HG03135 (cell line): Measurements from ENCODE around the gene TPCN2.

Experiments used
- ATAC-seq: cut with Tn5 transposase; IDR thresholded peaks from one replicate; pipeline ENCODE4 v1.9.1; 2021; ENCODE audit warnings: mild to moderate bottlenecking, moderate library complexity; ENCODE audit not compliant: unreplicated experiment

Gene TPCN2

GRCh38 chr11:69108030-69108429 lies 59.3 kb downstream of the TPCN2 start:
- no peak for ATAC-seq

DNA sequence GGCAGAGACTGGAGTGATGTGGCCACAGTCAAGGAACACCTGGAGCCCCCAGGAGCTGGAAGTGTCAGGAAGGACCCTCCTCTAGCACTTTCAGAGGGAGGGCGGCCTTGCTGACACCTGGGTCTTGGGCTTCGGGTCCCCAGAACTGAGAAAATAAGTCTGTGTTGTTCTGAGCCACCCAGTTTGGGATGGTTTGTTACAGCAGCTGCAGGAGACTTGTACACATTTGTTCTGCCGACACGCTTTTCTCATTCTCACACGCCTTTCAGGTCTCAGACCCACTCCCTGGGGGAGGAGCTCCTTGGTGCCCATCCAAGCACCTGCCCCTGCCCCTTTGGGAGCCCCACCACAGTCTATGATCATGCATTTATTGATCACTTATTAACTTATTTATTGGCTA lies 59.8 kb downstream of the TPCN2 start:
- ATAC-seq = no peak

- ATAC-seq = no peak
These were observed 60.4 kb downstream of the TPCN2 start for GRCh38 chr11:69109101-69109500.

DNA sequence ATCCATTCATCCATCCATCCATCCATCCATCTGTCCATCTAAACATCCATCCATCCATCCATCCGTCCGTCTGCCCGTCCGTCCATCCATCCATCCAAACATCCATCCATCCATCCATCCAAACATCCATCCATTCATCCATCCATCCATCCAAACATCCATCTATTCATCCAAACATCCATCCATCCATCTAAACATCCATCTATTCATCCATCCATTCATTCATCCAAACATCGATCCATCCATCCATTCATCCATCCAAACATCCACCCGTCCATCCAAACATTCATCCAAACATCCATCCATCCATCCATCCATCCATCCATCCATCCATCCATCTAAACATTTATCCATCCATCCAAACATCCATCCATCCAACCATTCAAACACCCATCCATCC lies 61.7 kb downstream of the TPCN2 start:
- no peak for ATAC-seq

DNA sequence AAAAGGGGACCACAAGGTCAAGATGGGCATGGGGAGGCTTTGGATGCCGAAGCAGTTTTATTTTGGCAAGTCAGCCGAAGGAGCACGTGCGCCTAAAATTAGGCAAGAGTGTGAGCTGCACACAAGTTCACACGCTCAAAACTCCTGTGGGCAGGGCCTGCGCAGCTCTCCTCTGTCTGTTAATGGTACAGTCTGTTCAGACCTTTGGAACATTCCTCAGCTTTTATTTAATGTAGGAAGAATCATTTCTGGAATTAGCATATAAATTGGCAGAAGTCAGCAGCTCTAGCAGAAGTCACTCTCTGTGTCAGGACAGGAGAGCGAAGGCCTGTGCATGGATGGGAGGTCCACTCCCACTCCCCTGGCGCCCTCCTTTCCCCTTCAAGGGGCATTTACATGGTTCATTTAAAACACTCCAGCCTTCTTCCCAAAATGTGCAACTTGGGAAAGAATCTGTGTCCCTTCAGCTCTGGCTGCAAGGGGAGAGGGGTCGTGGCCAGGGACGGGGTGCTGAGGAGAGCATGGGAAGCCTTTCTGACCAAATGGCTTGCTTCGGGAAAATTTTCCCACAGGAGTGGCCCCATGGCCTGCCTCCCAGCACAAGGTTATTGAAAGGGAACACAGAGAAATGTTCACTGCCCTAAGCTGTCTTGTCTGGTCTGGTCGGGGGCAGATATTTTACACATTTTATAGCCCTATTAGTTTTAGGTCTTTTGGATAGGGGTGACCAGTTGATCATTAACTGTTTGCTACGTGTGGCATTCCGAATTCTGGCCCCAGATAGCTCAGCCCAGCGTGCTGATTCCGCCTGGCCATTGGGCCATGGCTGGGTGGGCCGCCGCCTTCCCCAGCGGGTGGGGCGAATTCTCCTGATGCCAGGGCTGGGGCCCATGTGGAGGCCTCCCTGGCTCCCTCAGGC lies 63.2 kb downstream of the TPCN2 start:
- ATAC-seq = no peak

- no peak for ATAC-seq
These were observed 64.5 kb downstream of the TPCN2 start for GRCh38 chr11:69113226-69113625.

- ATAC-seq = no peak
These were observed 65.1 kb downstream of the TPCN2 start for GRCh38 chr11:69113646-69114340.

DNA sequence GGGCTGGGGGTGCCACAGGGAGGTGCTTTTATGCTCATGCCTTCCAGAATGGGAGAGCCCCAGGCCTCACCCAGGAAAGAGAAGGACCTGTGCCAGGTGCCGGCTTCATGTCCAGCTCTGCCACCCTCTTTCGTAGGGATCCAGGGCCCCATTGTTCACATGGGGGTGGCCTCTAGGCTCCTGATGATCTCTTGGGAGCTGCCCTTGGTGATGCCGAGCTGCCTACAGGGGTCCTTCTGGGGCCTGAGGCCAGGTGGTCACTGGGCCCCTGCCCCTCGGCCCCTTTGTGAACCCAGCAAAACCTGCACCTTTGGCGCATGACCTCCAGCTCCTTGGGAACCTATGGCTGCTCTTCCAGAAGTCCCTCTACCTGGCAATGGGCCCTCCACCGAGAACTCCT lies 65.6 kb downstream of the TPCN2 start:
- ATAC-seq = no peak

- ATAC-seq = no peak
These were observed 66.2 kb downstream of the TPCN2 start for GRCh38 chr11:69114811-69115523.

- no peak for ATAC-seq
These were observed 67.1 kb downstream of the TPCN2 start for GRCh38 chr11:69115586-69116560.

GRCh38 chr11:69116671-69117070 lies 67.9 kb downstream of the TPCN2 start:
- ATAC-seq = no peak

- no peak for ATAC-seq
These were observed 70.5 kb downstream of the TPCN2 start for GRCh38 chr11:69119190-69119589.

DNA sequence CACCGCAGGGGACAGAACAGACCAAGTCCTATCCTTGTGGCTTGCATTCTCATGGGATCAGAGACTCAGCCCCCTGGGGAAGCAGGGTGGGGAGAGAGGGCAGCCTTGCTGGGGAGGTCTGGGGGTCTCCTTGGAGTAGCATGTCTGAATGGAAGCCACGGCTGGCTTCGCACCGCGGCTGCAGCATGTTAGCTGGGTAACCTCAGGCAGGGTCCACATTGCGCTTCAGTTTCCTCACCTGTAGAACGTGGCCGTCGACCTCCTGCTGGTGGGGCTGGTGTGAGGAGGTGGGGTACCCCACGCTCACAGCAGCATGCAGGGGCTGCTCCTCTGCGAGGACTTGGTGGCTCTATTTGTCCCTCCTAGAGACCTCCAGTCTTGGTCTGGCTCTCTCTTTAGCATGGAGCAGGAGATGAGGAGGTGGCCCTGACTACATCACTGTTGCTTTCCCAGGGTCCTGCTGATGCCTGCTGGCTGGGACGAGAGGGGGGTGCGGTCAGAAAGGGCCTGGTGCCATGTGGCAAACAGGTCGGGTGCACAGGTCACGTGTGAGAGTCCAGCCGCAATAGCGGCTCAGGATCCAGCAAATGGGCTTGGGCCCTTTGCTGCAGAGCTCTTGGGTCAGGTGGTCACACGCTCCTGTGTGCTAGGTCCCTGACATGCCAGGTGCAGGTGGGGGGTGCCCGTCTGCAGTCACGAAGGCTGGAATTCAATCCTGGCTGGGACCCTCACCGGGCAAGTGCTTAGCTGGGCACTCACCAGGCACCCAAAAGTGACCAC lies 71.6 kb downstream of the TPCN2 start:
- ATAC-seq = no peak

GRCh38 chr11:69121021-69121420 lies 72.3 kb downstream of the TPCN2 start:
- ATAC-seq = no peak

DNA sequence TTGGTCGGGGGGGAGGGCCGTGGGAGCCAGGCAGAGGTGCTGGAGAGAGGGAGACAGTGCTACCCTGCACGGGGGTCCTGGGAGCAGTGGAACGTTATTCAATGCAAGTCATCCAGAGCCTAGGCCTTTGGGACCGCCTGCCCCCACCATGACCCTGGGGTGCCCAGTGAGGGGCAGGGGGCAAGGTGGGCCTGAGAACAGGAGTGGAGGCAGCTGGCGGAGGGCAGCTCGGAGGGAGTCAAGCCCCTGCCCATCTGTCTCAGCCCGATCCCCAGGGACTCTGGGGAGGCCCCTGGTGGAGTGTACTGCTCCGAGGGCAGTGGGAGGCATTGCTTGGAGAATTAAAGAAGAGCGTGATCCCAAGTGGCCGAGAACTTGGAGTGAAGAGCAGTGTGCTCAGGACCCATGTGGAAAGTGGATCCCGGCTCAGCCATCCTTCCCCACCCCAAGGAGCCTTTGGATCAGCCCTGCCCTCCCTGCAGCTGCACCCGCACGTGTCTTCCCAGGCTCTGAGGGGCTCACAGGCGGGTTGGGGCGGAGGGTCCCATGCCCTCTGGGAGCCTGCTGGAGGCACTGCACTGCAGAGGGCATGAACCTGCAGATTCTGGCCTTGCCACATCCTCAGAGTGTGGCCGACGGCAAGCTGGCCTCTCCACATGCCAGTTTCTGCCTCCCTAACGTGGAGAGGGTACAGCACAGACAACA lies 73.0 kb downstream of the TPCN2 start:
- ATAC-seq = no peak

- no peak for ATAC-seq
These were observed 73.5 kb downstream of the TPCN2 start for GRCh38 chr11:69122326-69122629.

GRCh38 chr11:69122630-69123431 lies 74.1 kb downstream of the TPCN2 start:
- ATAC-seq = no peak
